Gastroesophageal sphincter (tissue), 3 donors: Measurements from ENCODE around the gene SNHG17.

Experiments used
- CTCF ChIP-seq, 4 experiments: fragments of 200-600 bp in 2 of 4; fragments of 450-650 bp in 2 of 4; sonication (generic) in 1 of 4; IDR thresholded peaks; one replicate each; pipeline ENCODE4 v1.5.1; 2017 to 2019; ENCODE audit warnings: antibody characterized with exemption in 4 of 4, mild to moderate bottlenecking in 2 of 4, moderate library complexity in 2 of 4
- POLR2A ChIP-seq, 2 donors: fragments of 450-650 bp; IDR thresholded peaks; one replicate each; pipeline ENCODE4 v1.6.1; 2017; ENCODE audit warnings: antibody characterized with exemption in 2 of 2, mild to moderate bottlenecking in 2 of 2, moderate library complexity in 1 of 2

- TF ChIP-seq CTCF (IDR thresholded peaks at IDR 0.05) (no peak), POLR2A (IDR thresholded peaks at IDR 0.05) (no peak)
Observed at GRCh38 chr20:38435555-38435939, 419 bp upstream of the SNHG17 start.
